ENCODE data around the gene FAR1. TPM values are rescaled to one million over a fixed set of nuclear protein-coding genes. Genes with fewer than 3 reads are reported as not detected.

FAR1 gene
- total and polyA plus RNA-seq, 2 of the 4 experiments (the other 2 are of a cell fraction), result 35.3 to 119 TPM

DNA sequence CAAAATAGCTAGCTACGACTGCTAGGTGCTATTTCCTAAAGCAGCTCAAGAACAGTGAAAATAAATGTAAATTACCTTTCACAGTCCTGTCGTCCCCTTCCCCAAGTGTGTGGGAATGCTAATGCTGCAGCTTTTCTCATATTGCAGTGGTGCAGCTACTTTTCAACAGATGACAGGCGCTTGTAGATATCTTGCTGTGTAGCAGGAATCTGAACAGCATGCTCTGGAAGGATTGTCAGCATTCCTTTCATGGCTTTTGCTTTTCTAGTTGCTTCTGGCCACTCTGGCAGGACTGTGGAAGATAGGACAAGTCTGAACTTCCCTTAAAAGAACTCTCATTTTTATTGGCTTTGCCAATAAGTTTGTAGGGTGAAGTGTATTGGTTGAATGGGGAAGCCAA, 18.8 kb downstream of the FAR1 start:
- POLR2A ChIA-PET (ENCODE audit: unreplicated experiment), result no interaction called here
- no peak overlapping the region for H2BK20ac ChIP-seq (ENCODE audit: low read depth, low read length)
- H2AFZ ChIP-seq (replicated peaks; ENCODE audit: low read length, poor library complexity), result no peak overlapping the region
- H4K91ac ChIP-seq (ENCODE audit: insufficient read depth, low read depth, low read length), result no peak overlapping the region
- H3K36me3 ChIP-seq (ENCODE audit: control insufficient read depth, insufficient read depth, low read length), result no peaks in the 10 kb centered on the region; the same call in 1 of the 2 replicates
- no peak overlapping the region for H3K23ac ChIP-seq (ENCODE audit: low read depth, low read length)
- WGBS, 2 experiments (ENCODE audit: extremely low coverage in 2 of 2, insufficient read length in 1 of 2), result no CpG with 5 or more reads among the region's 3 CpGs
- H4K8ac ChIP-seq (ENCODE audit: low read depth in 2 of 2, low read length in 2 of 2), result no peak overlapping the region
- no peak overlapping the region for H2AK5ac ChIP-seq (ENCODE audit: low read depth, low read length)
- no peak overlapping the region; the same call in 1 of the 2 replicates for H3K56ac ChIP-seq (ENCODE audit: extremely low read depth, insufficient read depth, low read length)
- in situ Hi-C loops (cut with MboI; ENCODE audit: low sequenced_read_pairs), result no loop called here
- no peak overlapping the region for H2BK120ac ChIP-seq (ENCODE audit: low read depth, low read length)
- no peak for DNase-seq
- H3K9me1 ChIP-seq (ENCODE audit: insufficient read depth, low read length), result no peaks in the 10 kb centered on the region; the same call in 1 of the 2 replicates
- intact Hi-C loops (cut with micrococcal nuclease), result no loop called here
- H3K27me3 ChIP-seq (ENCODE audit: control insufficient read depth, insufficient read depth, low read length), result no peaks in the 10 kb centered on the region
- peak; percentile 59; the same call in 1 of the 2 replicates for ATAC-seq (ENCODE audit: low read depth)
- no peak overlapping the region for H3K27ac ChIP-seq (ENCODE audit: insufficient read depth, low read length)
- peaks cover 26% of the 10 kb centered on the region for H4K20me1 ChIP-seq (ENCODE audit: insufficient read depth, low read length)
- no peak overlapping the region for H3K4me3 ChIP-seq (ENCODE audit: insufficient read depth, low read depth, low read length)
- H3K4me1 ChIP-seq (ENCODE audit: control insufficient read depth, insufficient read depth, low read length), result no peaks in the 10 kb centered on the region
- no peak overlapping the region for H2BK15ac ChIP-seq (ENCODE audit: low read depth, low read length)
- H3K18ac ChIP-seq (ENCODE audit: low read depth, low read length), result no peak overlapping the region
- no peak overlapping the region for H4K5ac ChIP-seq (ENCODE audit: low read depth, low read length)
- peaks cover 28 to 60% of the 10 kb centered on the region in 2 experiments for H3K79me1 ChIP-seq (ENCODE audit: low read depth in 1 of 2, low read length in 2 of 2)
- no peak overlapping the region for H3K14ac ChIP-seq (replicated peaks; ENCODE audit: low read depth, low read length)
- no peak overlapping the region for H2AK9ac ChIP-seq (replicated peaks; ENCODE audit: low read depth, low read length, poor library complexity)
- dilution Hi-C loops (cut with HindIII; ENCODE audit: low sequenced_read_pairs, unreplicated experiment), result no loop called here
- CTCF ChIA-PET, result interaction anchor here (1.1 kb wide), 1 partner anchor 14 kb away, joined by 3 read pairs; no protein-coding TSS in a partner anchor
- TF ChIP-seq NFE2L2 (IDR thresholded peaks at IDR 0.05; ENCODE audit: low read depth, low read length), result no peak
- no peak overlapping the region for H2BK5ac ChIP-seq (ENCODE audit: low read depth, low read length, poor library complexity, severe bottlenecking)
- no peak overlapping the region for H3K9ac ChIP-seq (ENCODE audit: low read depth, low read length)
- no peaks in the 10 kb centered on the region for H3K9me3 ChIP-seq (ENCODE audit: control insufficient read depth, insufficient read depth, low read length)
- no TSS peak for BruUV-seq (replicated peaks)
- H3K4ac ChIP-seq (ENCODE audit: low read depth, low read length), result no peak overlapping the region
- no peak overlapping the region for H3K4me2 ChIP-seq (ENCODE audit: low read depth, low read length)
